Gastroesophageal sphincter (tissue), 3 donors: ENCODE results near the gene SPATA16.

Experiments used
- POLR2A ChIP-seq, 2 donors: fragments of 450-650 bp; IDR thresholded peaks; one replicate each; pipeline ENCODE4 v1.6.1; 2017; ENCODE audit warnings: antibody characterized with exemption in 2 of 2, mild to moderate bottlenecking in 2 of 2, moderate library complexity in 1 of 2
- POLR2AphosphoS5 ChIP-seq: sonication (generic); formaldehyde crosslinking; IDR thresholded peaks from one replicate; pipeline ENCODE4 v1.6.1; 2017; ENCODE audit warnings: antibody characterized with exemption
- TF ChIP-seq, protein P1 (sequence below), 4 experiments: fragments of 200-600 bp in 2 of 4; fragments of 450-650 bp in 2 of 4; sonication (generic) in 1 of 4; IDR thresholded peaks; one replicate each; pipeline ENCODE4 v1.5.1; 2017 to 2019; ENCODE audit warnings: antibody characterized with exemption in 4 of 4, mild to moderate bottlenecking in 2 of 4, moderate library complexity in 2 of 4

DNA sequence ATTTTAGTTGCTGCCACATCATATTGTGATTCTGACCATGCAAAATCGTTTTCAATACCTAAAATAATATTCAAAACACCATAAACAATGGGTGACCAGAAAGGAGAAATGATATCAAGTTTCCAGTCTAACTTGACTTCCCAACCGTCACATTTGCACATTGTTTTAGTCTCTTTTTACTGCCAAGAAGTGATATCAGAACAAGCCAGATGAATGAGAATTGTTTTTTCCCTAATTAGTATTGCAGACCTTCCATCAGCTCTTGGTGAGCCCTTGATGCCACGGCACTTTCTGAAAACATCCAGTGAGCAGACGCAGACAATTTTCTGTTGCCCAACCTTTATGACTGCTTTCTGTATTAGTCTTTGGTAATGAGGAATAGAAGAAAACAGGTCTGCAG lies 62.5 kb downstream of the SPATA16 start:
- TF ChIP-seq, protein P1, sequence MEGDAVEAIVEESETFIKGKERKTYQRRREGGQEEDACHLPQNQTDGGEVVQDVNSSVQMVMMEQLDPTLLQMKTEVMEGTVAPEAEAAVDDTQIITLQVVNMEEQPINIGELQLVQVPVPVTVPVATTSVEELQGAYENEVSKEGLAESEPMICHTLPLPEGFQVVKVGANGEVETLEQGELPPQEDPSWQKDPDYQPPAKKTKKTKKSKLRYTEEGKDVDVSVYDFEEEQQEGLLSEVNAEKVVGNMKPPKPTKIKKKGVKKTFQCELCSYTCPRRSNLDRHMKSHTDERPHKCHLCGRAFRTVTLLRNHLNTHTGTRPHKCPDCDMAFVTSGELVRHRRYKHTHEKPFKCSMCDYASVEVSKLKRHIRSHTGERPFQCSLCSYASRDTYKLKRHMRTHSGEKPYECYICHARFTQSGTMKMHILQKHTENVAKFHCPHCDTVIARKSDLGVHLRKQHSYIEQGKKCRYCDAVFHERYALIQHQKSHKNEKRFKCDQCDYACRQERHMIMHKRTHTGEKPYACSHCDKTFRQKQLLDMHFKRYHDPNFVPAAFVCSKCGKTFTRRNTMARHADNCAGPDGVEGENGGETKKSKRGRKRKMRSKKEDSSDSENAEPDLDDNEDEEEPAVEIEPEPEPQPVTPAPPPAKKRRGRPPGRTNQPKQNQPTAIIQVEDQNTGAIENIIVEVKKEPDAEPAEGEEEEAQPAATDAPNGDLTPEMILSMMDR (IDR thresholded peaks at IDR 0.05): no peak
- TF ChIP-seq POLR2A (IDR thresholded peaks at IDR 0.05) (no peak), POLR2AphosphoS5 (no peak)
